Lower lobe of right lung (tissue), 2 donors: Measurements from ENCODE around the gene KCNN2. TPM values are rescaled to one million over a fixed set of nuclear protein-coding genes. Genes with fewer than 3 reads are reported as not detected.
"Not testable (repeated sequence)": the region's sequence is repeated elsewhere in the genome, so short reads cannot be mapped to it uniquely, and the experiment has no call there.

Experiments
- ATAC-seq, 2 donors: fragments of 200-7000 bp; cut with Tn5 transposase; one replicate each; pipeline ENCODE4 v1.9.1; 2020 to 2022; ENCODE audit warnings: mild to moderate bottlenecking in 2 of 2, moderate library complexity in 2 of 2
- DNase-seq: peaks from one replicate; pipeline ENCODE4 v3.0.0-alpha.2; 2020
- H3K27ac ChIP-seq: fragments of 200-600 bp; one replicate; pipeline ENCODE4 v1.8.0; 2022
- H3K27me3 ChIP-seq: fragments of 200-600 bp; one replicate; pipeline ENCODE4 v1.8.0; 2022; ENCODE audit warnings: low read depth
- H3K36me3 ChIP-seq: fragments of 200-600 bp; one replicate; pipeline ENCODE4 v1.8.0; 2022; ENCODE audit warnings: mild to moderate bottlenecking
- H3K4me1 ChIP-seq: fragments of 200-600 bp; one replicate; pipeline ENCODE4 v1.8.0; 2022
- H3K4me3 ChIP-seq: fragments of 200-600 bp; one replicate; pipeline ENCODE4 v1.8.0; 2022; ENCODE audit warnings: mild to moderate bottlenecking
- H3K9me3 ChIP-seq: fragments of 200-600 bp; one replicate; pipeline ENCODE4 v1.8.0; 2022
- intact Hi-C: fragments of 100-400 bp; cut with DNase I; formaldehyde crosslinking; loops from one replicate; pipeline ENCODE4 v1.11.0; 2022
- total RNA-seq: library from RNA; stranded (reverse); fragmentation: NEBNext Ultra II Directional; extraction: Animal tissue kit (Norgen Biotek cat#: 25700); gene quantifications from one replicate; pipeline ENCODE4 v1.2.1, GENCODE V29; 2021
- TF ChIP-seq, protein P1 (sequence below): fragments of 200-600 bp; IDR thresholded peaks from one replicate; pipeline ENCODE4 v1.8.0; 2022; ENCODE audit warnings: antibody characterized with exemption, mild to moderate bottlenecking
- donor health status: DM: no; HTN: yes; CAD: no; lungs with severe emphysema.

The KCNN2 gene
- total RNA-seq, 1 donor from 2014 or later: 1.2 TPM

DNA sequence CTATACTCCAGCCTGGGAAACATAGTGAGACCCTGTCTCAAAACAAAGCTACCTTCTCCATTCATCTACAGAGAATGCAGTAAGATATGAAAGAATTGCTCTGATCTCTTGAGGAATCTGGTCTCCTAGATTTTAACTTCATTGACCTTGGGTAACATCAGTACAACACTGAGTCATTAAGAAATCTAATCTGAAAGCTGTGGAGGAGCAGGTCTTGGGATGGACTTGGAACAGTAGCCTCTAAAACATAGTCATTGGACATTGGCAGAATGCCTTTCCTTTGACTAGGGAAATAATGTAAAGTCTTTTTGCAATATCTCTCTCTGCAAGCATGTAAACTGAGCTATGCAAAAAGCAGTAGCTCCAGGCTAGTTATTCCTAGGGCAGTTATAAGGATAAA, 58.1 kb downstream of the KCNN2 start:
- ATAC-seq: no peak

DNA sequence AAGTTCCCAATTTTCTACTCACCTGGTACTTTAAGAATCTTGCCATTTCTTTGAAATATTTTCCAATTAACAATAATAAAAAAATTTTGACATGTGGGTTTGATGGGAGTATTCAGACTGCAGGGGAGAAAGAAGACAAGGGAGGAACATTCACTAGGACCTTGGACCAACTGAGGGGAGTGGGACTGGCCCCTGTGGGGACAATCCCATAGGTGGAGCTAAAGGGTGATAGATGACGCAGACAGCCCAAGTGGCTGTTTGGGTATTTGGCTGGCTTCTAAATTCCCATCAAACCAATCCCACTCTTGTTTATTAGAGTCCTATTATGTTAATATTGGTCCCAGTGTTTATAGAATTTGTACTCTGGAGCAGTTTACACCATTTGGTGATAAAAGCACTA, 65.3 kb downstream of the KCNN2 start:
- no peak for ATAC-seq
- intact Hi-C loops: no loop called here
- TF ChIP-seq, protein P1, sequence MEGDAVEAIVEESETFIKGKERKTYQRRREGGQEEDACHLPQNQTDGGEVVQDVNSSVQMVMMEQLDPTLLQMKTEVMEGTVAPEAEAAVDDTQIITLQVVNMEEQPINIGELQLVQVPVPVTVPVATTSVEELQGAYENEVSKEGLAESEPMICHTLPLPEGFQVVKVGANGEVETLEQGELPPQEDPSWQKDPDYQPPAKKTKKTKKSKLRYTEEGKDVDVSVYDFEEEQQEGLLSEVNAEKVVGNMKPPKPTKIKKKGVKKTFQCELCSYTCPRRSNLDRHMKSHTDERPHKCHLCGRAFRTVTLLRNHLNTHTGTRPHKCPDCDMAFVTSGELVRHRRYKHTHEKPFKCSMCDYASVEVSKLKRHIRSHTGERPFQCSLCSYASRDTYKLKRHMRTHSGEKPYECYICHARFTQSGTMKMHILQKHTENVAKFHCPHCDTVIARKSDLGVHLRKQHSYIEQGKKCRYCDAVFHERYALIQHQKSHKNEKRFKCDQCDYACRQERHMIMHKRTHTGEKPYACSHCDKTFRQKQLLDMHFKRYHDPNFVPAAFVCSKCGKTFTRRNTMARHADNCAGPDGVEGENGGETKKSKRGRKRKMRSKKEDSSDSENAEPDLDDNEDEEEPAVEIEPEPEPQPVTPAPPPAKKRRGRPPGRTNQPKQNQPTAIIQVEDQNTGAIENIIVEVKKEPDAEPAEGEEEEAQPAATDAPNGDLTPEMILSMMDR: no peak

More for the DNA sequence above, 58.1 kb downstream of the KCNN2 start:
- TF ChIP-seq, protein P1: no peak
- no peaks in the 10 kb centered on the region for H3K27me3 ChIP-seq
- intact Hi-C loops: no loop called here
- H3K4me3 ChIP-seq: no peak overlapping the region
- no peaks in the 10 kb centered on the region for H3K4me1 ChIP-seq
- H3K9me3 ChIP-seq: no peaks in the 10 kb centered on the region
- no peaks in the 10 kb centered on the region for H3K36me3 ChIP-seq
- H3K27ac ChIP-seq: no peak overlapping the region
- DNase-seq: no peak

DNA sequence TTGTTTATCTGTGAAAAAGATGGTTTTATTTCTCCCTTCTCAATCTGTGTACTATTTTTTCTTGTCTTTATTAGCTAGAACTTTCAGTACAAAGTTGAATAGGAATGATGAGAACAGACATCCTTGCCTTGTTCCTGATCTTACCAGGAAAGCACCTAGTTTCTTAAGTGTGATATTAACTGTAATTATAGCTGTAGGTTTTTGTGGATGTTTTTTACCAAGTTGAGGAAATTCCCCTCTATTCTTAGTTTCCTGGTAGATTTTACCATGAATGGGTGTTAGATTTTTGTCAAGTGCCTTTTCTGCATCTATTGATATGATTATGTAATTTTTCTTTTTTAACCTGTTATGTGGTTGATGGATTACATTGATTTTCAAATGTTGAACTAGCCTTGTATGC, 68.7 kb downstream of the KCNN2 start:
- intact Hi-C loops: no loop called here
- Histone ChIP-seq H3K27me3 (no peaks in the 10 kb centered on the region), H3K4me3 (no peak overlapping the region), H3K9me3 (no peaks in the 10 kb centered on the region), H3K4me1 (no peaks in the 10 kb centered on the region), H3K36me3 (no peaks in the 10 kb centered on the region), H3K27ac (no peak overlapping the region)
- ATAC-seq (no peak), DNase-seq (no peak)
- TF ChIP-seq, protein P1: no peak

More for the DNA sequence above, 65.3 kb downstream of the KCNN2 start:
- Histone ChIP-seq H3K27me3 (no peaks in the 10 kb centered on the region), H3K27ac (no peak overlapping the region), H3K4me1 (no peaks in the 10 kb centered on the region), H3K4me3 (no peak overlapping the region), H3K9me3 (no peaks in the 10 kb centered on the region), H3K36me3 (no peaks in the 10 kb centered on the region)
- no peak for DNase-seq

DNA sequence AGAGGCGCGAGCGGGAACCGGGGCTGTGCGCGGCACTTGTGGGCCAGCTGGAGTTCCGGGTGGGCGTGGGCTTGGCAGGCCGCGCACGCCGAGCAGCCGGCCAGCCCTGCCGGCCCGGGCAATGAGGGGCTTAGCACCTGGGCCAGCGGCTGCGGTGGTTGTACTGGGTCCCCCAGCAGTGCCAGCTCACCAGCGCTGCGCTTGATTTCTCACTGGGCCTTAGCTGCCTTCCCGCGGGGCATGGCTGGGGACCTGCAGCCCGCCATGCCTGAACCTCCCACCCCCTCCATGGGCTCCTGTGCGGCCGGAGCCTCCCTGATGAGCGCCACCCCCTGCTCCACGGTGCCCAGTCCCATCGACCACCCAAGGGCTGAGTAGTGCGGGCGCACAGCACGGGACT, 70.8 kb downstream of the KCNN2 start:
- H3K4me1 ChIP-seq, H3K27me3 ChIP-seq, DNase-seq, H3K36me3 ChIP-seq, H3K9me3 ChIP-seq, intact Hi-C loops, ATAC-seq, H3K27ac ChIP-seq, H3K4me3 ChIP-seq: not testable (repeated sequence)

DNA sequence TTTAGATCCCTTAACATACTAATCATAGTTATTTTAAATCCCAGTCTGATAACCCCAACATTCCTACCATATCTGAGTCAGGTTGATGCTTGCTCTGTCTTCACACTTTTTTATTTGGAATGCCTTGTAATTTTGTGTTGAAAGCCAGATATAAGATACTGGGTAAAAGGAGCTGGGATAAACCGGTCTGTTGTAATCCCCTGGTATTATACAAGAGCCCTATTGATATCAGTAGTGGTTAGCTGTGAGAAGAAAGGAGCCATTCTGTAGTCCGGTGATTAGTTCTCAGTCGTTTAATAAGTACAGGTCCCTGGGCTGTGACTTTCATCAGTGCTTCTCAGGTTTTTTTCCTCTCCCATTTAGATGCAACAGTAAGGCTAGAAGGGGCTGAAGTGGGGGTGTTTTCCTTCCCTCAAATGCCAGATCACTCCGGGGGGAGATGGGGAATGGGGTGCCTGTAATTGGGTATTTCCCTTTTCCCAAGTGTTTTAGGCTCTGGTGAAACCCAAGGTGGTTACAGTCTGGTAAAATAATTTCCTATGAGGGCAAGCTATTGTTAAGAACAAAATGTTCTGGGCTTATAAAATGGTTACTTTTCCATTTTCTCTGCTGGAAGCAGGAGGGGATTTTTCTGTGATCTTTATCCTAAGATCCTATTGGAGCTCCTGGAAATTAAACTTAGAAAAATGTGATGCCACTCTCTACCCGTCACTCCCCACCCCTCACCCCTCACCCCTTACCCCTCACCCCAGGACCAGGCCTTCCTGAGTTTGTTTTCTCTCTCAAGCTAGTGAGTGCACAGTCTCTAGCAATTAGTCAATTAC, 72.7 kb downstream of the KCNN2 start:
- Histone ChIP-seq H3K9me3 (no peaks in the 10 kb centered on the region), H3K36me3 (no peaks in the 10 kb centered on the region), H3K4me3 (no peak overlapping the region), H3K4me1 (no peaks in the 10 kb centered on the region), H3K27me3 (no peaks in the 10 kb centered on the region), H3K27ac (no peak overlapping the region)
- no peak for DNase-seq
- intact Hi-C loops: no loop called here
- no peak for ATAC-seq
- TF ChIP-seq, protein P1: no peak

DNA sequence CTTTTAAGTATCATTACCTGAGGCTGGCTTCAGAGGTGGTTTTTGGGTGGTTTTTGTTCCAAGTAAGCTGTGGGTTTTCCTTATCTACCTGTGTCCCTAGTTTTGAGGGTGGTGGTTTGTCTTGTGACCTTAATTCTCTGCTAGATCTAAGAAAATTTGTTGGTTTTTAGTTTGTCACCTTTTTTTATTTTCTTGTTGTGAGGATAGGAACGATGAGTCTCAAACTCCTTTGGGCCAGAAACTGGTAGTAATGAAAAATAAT, 73.3 kb downstream of the KCNN2 start:
- ATAC-seq (no peak), DNase-seq (no peak)
- Histone ChIP-seq H3K9me3 (no peaks in the 10 kb centered on the region), H3K4me3 (no peak overlapping the region), H3K4me1 (no peaks in the 10 kb centered on the region), H3K27ac (no peak overlapping the region), H3K36me3 (no peaks in the 10 kb centered on the region), H3K27me3 (no peaks in the 10 kb centered on the region)
- intact Hi-C loops: no loop called here
- TF ChIP-seq, protein P1: no peak
